Colon (tissue), 2 donors: ENCODE data around the gene MAP4K5.
"Not testable (repeated sequence)": the region's sequence is repeated elsewhere in the genome, so short reads cannot be mapped to it uniquely, and the experiment has no call there.

Experiments used
- FAIRE-seq: peaks from 2 replicates; lab custom pipeline; 2012; peaks lifted over from hg19 to GRCh38; lab: Jason Lieb, UNC
- donor health status: control.
- donor health status: control.

Gene MAP4K5

DNA sequence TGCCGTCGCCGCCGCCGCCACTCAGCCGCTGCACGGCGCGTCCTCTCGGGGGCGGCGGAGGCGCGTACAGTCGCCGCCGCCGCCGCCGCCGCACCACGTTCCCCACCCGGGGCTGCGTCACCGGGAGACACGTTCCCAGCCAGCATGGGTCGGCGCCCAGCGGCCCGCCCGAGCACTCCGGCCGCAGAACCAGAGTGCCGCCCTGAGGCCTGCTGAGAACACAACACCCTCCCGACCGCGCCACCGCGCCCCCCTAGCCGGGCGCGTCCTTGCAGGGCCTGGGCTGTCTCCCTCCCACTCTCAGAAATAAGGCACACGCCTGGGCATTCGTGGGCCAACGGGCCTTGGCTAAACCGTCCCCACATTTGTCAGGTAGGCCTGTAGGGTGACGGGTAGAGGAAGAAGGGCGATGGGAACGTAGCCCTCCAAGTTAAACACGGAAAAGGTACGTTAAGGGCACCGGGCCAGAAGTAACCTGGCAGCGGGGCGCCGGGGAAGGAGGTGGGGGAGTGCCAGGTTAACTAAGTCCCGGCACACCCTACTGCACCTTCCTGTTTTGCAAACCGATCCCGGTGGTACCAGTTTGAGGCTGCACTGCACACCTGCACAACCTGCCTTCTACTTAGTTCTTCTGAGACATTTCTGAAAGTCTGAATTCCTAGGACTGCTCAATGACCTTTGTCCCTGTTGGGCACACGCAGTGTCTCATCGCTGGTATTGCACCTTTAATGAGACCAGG is at the start of gene MAP4K5:
Gene MAP4K5 (minus strand): TSS at position 68 of the 739 bp plus-strand sequence. CDS start 520 bp downstream, outside the sequence.
- FAIRE-seq = no peak

DNA sequence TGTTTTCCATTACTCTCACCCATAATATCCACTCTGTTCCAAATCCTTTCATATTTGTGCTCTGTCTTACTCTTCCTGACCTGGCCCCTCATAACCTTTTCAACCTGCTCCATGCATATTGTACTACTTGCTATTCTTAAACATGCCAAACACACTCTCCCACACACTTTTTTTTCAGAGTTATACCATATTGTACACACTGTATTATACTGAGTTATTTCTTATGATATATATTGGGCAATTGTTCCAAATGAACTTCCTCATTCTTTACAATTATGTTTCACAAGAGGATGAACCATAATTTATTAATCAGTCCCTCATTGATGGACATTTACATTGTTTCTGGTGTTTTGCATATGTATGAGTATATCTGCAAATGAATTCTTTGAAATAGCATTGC is 46.1 kb upstream of the MAP4K5 start:
- FAIRE-seq = no peak

- peak; percentile 79 for FAIRE-seq
Measured at GRCh38 chr14:50577982-50578381, 45.6 kb upstream of the MAP4K5 start.

- FAIRE-seq = no peak
Measured at GRCh38 chr14:50575769-50576168, 43.4 kb upstream of the MAP4K5 start.

DNA sequence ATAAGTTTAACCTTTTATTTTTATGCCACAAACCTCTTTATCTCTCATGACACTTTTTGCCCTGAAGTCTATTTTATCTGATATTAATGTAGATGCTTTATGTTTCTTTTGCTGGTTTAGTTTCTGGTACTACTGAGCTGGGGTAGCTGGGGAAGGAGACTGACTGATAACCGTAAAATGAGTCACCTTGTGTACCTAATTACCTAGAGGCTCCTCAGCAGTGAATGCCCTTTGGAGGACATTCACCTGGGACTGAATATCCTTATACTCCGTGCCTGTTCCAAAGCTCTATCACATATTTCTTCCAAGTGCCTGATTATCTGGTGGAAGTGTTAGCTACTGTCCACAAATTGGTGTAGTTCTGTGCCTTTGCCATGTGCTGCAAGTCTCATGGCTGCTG is 41.5 kb upstream of the MAP4K5 start:
- FAIRE-seq = no peak

GRCh38 chr14:50569714-50570274 is 37.4 kb upstream of the MAP4K5 start:
- FAIRE-seq = no peak

- FAIRE-seq = no peak
Measured at GRCh38 chr14:50562841-50563240, 30.5 kb upstream of the MAP4K5 start.

DNA sequence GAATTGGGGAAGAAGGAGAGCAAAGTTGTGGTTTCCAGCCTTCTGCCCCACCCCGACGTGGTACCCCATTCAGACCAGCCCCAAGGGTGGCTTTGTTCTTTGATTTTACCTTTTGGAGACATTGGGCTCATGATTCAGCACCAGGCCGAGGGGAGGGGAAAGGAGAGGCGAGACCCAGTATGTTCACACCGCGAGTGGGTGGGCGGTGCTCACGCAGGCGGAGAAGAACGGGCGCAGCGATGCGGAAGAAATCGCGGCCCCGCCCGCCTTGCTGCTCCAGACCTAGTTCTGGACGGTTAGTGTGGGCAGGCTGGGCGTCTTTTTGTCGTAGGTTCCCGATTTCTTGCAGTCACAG is 28.5 kb upstream of the MAP4K5 start:
- no peak for FAIRE-seq

GRCh38 chr14:50559990-50560930 is 27.9 kb upstream of the MAP4K5 start, which contains the start of gene ATL1:
Gene ATL1, plus strand, starts transcription at chr14:50560145. Its CDS starts 121 bp downstream, at chr14:50560266.
- FAIRE-seq = no peak

DNA sequence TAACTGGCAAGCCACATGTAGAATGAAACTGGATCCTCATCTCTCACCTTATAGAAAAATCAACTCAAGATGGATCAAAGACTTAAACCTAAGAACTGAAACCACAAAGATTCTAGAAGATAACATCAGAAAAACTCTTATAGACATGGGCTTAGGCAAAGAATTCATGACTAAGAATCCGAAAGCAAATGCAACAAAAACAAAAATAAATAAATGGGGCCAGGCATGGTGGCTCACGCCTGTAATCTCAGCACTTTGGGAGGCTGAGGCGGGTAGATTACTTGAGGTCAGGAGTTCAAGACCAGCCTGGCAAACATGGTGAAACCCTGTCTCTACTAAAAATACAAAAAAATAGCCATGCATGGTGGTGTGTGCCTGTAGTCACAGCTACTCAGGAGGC is 20.4 kb upstream of the MAP4K5 start:
- FAIRE-seq = not testable (repeated sequence)

- no peak for FAIRE-seq
Measured at GRCh38 chr14:50551877-50552276, 19.5 kb upstream of the MAP4K5 start.

DNA sequence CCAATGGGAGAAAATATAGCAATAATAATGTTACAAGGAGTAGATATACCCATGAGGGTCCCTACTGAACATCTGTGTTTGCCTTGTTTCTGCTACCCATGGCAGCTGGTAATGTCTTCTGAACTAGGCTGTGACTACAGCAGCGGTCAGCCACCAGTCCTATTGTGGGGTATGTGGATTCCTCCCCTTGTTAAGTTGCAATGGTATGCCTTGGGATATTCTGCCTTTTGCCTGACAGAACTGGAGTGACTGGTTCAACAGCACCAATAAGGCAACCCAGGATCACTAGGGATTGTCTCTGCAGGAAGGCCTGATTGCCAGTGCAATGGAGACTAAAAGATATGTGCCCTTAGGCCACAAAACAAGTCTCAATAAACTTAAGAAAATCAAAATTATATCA is 17.9 kb upstream of the MAP4K5 start:
- no peak for FAIRE-seq

DNA sequence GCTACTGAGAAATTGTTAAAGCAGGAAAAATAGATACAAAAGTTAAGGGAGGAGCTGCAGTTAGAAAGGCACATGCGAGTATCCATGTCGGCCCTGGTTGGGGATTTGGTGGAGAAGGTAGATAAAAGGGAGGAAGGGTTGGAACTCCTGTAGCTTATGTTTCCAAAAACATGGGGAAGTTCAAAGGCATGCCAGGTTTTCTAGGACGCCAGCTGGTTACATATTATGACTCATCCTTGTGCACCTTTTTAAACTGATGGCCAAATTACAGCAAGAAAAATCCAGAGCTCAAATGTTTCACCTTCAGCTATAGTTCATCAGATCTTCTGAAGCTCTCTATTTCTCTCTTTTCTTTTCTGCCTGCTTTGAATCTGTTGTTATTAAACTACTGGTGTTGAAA is 13.2 kb upstream of the MAP4K5 start:
- FAIRE-seq = no peak

DNA sequence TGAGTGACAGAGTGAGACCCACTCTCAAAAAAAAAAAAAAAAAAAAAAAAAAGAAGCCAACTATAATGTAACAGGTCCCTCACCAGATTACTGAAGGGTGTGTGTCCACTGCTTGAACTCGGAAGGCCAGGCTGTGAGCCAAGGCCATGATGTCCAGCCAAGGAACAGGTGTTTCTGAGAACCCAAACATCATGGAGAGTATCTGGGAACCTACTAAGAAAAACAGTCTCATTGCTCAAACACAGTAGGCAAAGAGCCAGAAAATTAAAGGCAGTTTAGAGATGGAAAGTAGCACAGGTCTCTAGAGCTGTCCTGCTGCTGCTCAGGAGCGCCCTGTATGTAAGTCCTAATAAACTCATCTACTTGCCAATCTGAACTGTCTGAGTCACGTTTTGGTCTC is 12.5 kb upstream of the MAP4K5 start:
- FAIRE-seq = no peak

DNA sequence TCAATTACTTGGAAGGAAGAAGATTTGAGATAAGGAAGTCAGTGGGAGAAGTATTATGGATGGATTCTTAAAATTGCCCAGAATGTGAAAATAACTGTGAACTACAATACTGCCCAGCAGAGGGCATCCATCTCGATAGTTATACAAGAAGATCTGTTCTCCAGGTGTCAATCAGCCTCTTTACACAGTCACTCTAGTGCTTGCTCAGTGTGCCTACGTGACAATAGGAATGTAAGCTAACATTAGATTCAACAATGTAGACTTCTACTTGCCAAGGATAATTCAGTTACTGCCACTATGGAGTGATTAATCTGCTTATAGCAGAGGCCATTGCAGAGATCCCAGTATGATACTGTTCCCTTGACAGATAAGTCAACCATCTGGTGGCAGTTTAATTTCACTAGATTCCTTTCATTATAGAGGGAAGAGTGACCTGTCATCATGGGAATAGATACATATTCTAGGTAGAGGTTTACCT is 10.6 kb upstream of the MAP4K5 start:
- no peak for FAIRE-seq

- FAIRE-seq = no peak
Measured at GRCh38 chr14:50541159-50541567, 8.8 kb upstream of the MAP4K5 start.

DNA sequence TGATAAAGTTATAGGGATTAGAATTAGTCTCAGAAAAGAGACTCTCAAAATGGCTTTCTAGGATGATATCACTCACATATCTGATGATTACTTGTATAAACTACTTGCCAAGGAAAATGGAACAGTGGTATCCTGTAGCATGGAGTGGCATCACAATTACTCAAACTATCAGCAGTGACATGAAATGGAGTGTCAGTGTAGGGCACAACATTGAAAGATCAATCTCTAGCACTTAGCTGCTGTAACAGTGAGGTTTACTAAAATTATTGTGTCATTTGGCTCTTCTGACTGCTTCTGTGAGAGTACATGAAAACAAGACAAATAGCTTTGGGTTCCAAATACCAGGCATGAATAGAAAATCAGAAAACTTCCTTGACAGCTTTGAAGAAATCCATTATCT is 6.7 kb upstream of the MAP4K5 start:
- no peak for FAIRE-seq

DNA sequence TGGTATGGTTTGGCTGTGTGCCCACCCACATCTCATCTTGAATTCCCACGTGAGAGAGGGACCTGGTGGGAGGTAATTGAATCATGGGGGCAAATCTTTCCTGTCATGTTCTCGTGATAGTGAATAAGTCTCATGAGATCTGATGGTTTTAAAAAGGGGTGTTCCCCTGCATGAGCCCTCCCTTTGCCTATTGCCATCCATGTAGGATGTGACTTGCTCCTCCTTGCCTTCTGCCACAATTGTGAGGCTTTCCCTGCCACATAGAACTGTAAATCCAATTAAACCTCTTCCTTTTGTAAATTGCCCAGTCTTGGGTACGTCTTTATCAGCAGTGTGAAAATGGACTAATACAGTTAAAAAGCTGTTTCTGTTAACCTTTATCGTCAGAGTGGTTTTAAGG is 5.7 kb upstream of the MAP4K5 start:
- FAIRE-seq = not testable (repeated sequence)

GRCh38 chr14:50534997-50535396 is 2.6 kb upstream of the MAP4K5 start:
- no peak for FAIRE-seq

DNA sequence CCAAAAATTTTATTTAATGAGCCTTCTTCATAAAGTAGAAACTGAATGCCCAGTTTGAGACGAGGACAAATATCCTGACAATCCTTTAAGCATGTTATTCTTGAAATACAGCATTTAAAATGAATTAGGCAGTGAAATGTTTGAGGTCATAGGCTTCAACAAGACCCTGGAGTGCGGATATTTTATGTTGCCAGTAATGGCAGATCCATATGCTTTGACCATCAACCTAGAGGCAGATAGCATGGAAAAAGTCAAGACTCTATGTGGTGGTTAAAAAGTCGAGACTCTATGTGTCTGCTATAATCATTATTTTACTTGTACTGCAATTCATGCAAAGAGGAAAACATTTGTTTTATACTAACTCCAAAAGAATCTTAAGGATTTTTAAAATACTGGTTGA is 2.0 kb upstream of the MAP4K5 start:
- FAIRE-seq = no peak

DNA sequence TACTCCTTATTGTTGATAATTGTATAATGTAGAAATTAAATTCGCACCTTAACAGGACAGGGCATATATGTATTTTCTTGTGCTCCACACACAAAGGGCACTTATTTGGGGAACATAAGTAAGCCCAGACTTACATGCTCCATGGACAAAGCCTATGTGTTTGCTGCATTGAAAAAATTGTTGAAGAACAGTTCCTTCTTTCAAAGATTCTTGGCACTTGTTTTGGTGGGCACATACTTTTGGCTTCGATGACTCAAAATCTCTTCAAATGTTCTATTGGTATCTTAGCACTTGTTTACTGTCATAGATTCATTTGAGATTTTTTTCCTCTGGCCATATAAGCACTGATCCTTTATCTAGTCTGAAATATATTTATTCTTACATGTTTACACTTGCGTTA is 1.4 kb upstream of the MAP4K5 start:
- no peak for FAIRE-seq

GRCh38 chr14:50533241-50533705 is 904 bp upstream of the MAP4K5 start:
- FAIRE-seq = no peak
